ENCODE results near the gene NAA16. TPM values are rescaled to one million over a fixed set of nuclear protein-coding genes. Genes with fewer than 3 reads are reported as not detected.
A peak's percentile ranks its signal among the peaks of the same experiment; 100 is the strongest.
"Not testable (repeated sequence)": the region's sequence is repeated elsewhere in the genome, so short reads cannot be mapped to it uniquely, and the experiment has no call there.

Gene NAA16
- total RNA-seq (2014; rRNA removed; shearing (Covaris generic)), result 4.7 and 7.5 TPM in 2 replicates

GRCh38 chr13:41310963-41311405, at the start of gene NAA16:
Gene NAA16, plus strand, starts transcription at chr13:41311267. Its CDS starts 262 bp downstream, at chr13:41311529.
- peak; percentile 91 for DNase-seq (ENCODE audit: low read depth)

DNA sequence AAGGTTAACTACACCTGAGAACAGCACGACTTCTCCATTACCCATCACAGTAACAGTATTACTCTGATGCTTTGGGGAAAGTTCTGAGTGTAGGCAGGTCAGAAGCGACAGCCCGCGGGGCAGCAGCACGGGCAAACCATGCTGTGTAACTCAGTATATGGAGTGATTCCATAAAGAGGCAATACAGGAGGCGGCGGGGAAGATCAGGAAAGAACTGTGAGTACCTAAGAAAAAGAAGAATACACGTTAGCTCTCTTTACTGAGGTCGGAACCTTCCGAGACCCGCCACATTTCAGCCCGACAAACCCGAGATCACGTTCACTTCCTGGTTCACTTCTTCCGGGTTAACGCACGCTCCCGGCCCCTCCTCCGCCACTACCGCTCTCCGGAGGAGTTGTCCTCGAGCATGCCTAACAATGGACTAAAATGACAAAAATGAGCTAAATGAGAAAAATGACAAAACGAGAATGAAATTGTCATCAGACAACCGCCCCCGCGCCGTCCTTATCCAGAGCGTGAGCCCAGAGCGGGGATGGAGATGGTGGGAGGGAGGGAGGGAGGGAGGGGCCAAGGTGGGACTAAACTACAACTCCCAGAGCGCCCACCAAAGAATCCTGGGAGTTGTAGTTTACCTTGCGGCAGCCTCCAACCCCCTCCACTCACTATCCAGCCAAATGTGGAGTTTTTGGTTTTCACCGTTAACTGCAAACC, 47.7 kb upstream of the NAA16 start, which contains the start of gene MTRF1:
TSS of gene MTRF1 (minus strand) at position 316 of the 711 bp plus-strand sequence. CDS start 2,669 bp downstream, outside the sequence.
- DNase-seq (ENCODE audit: low read depth), result peak; percentile 76

DNA sequence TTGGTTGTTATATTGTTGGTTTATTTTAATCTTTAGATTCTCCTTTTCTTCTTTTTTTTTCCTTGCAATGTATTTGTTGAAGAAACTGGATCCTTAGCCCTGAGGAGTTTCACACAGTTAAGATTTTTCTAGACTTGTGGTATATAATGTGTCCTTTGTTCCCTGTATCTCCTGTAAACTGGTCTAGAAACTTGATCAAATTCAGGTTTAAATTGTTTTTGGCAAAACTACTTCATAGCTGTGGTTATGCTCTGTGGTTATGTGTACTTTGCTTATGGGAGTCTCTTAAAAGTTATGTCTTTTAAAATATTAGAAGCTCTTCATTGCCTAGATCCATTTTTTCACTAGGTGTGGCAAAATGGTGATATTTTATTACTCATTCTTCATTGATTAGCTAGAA, 44.0 kb upstream of the NAA16 start:
- peak; percentile 42 for DNase-seq (ENCODE audit: low read depth)

DNA sequence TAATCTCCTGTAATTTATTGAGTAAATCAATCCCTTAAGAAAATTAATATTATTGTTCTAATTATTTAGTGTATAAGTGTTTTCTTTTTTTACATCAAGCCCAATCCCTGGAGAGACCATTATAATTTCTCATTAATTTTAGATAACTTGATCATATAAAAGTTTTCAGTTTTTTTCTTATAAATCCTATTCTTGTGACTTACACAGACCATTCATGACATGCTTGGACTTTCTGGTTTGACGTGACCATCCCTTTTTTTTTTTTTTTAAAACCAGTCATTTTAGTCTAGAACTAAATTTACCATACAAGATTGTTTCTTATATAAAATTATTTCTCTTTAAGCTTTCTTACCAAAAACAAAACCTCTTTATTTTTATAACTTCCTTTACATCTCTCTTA, 42.3 kb upstream of the NAA16 start:
- peak; percentile 51 for DNase-seq (ENCODE audit: low read depth)

DNA sequence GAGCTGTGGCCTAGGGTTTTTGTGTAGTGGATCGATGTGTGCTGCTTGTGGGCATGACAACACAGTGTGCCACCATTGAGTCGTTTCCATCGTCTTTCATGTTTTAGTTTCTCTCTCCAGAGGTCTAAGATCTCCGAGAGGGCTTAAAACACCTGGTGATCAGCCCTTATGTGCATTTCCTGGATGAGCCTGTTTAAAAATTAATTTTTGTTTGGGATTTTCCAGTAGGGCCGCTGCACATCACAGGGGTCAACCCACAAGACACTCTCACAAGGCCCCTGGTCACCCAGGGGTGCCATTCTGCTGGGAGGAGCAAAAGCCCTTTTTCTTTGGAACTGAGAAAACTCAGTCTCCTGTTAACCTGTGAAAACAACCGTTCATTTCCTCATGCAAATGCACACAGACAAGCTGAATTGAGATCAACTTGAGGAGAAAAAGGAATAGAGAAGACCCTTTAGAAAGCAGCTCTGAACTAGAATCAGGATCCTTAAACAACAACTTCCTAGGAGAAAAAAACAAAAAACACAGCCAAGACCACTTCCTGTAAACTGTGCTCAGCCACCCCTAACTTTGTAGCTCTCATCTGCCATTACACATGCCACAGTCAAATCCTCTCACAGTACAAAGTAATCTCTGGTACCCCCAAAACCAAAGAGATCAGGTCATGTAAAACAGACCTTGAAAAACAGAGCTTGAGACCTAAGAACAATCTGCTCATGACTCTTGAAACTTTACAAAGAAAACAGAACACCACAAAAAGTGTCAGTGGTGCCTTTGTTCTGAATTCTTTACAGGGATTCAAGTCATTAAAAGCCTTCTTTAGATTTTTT, 39.4 kb upstream of the NAA16 start:
- DNase-seq (ENCODE audit: low read depth), result no peak

DNA sequence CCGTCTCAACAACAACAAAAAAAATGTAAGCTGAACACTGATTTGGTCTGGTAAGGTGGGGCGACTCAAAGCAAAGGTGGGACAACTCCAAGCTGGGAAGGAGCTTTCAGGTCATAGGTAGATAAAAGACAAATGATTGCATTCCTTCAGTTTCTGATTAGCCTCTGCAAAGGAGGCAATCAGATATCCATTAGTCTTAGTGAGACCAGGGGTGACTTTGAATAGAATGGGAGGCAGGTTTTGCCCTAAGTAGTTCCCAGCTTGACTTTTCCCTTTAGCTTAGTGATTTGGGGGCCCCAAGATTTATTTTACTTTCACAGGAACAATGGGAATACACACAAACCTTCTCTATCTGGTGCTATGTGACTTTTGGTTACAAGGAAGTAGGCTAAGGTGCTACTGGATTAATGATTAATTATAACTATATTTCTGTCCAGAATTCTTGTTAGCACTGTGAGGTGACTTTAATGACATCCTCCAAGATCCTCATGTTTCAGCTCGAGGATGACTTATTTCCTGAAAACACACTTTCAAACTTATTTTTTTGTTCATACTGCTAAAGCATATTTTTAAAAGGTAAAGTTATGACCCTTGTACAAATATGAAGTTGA, 37.1 kb upstream of the NAA16 start:
- DNase-seq (ENCODE audit: low read depth), result no peak

GRCh38 chr13:41274881-41275280, 36.2 kb upstream of the NAA16 start:
- DNase-seq (ENCODE audit: low read depth), result no peak

GRCh38 chr13:41276824-41277223, 34.2 kb upstream of the NAA16 start:
- DNase-seq (ENCODE audit: low read depth), result no peak

DNA sequence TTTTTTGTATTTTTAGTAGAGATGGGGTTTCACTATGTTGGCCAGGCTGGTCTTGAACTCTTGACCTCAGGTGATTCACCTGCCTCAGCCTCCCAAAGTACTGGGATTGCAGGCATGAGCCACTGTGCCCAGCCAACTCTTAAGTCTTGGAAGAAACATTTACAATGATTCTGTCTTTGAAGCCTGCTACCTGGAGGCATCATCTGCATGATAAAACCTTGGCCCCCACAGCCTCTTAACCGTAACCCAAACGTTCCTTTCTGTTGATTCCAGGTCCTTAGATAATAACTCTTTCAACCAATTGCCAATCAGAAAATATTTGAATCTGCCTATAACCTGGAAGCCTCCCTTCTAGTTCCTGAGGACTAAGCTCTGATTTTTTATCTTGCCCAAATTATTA, 31.9 kb upstream of the NAA16 start:
- not testable (repeated sequence) for DNase-seq (ENCODE audit: low read depth)

- peak; percentile 43 for DNase-seq (ENCODE audit: low read depth)
These were observed 28.9 kb upstream of the NAA16 start for GRCh38 chr13:41282129-41282571.

- peak; percentile 89 for DNase-seq (ENCODE audit: low read depth)
These were observed 26.4 kb upstream of the NAA16 start for GRCh38 chr13:41284512-41285288.

DNA sequence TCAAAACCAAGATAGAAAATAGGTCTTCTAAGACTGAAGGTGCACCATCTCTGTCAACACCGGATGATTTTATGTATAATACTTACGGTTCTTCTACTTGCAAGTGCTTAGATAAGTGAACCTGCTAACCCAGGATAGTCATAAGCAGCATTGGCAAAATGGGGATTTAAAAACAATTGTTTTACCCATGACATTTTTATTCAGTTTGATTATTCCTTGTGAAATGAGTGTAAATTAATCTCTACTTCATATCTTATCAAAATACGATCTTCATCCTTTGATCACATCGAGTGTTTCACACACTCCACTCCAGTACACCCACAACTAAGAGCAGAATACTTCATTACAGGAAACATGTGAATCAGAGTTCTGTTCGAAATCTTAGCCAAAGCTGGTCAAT, 24.7 kb upstream of the NAA16 start:
- no peak for DNase-seq (ENCODE audit: low read depth)

DNA sequence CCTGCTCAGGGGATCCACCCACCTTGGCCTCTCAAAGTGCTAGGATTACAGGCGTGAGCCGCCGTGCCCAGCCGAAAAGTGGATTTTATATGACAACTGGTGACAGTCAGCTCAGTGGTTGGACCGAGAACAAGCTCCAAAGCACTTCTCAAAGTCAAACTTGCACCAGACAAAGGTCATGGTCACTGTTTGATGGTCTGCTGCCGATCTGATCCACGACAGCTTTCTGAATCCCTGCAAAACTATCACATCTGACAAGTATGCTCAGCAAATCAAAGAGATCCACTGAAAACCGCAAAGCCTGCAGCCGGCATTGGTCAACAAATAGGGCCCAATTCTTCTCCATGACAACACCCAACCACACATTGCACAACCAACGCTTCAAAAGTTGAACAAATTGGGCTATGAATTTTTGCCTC, 21.6 kb upstream of the NAA16 start:
- DNase-seq (ENCODE audit: low read depth), result no peak

GRCh38 chr13:41291246-41291645, 19.8 kb upstream of the NAA16 start:
- no peak for DNase-seq (ENCODE audit: low read depth)

GRCh38 chr13:41293272-41293671, 17.8 kb upstream of the NAA16 start:
- DNase-seq (ENCODE audit: low read depth), result no peak

DNA sequence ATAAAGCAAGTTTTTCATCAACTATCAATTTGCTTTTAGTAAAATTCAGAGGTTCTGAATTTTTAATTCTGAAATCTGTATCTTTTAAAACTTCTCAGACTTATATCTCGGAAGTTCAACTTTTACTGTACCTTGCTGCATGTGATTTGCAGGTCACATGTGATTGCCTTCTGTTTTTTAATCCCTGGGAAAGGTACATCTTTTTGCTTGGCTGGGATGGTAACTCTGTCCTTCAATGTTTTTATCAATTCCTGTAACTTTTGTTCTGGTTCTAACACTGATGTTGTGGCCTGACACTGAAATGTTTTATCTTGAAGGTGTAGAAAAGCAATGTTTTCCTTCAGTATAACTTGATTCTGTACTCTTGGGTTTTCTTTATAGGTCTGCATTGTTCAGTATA, 16.2 kb upstream of the NAA16 start:
- DNase-seq (ENCODE audit: low read depth), result no peak

DNA sequence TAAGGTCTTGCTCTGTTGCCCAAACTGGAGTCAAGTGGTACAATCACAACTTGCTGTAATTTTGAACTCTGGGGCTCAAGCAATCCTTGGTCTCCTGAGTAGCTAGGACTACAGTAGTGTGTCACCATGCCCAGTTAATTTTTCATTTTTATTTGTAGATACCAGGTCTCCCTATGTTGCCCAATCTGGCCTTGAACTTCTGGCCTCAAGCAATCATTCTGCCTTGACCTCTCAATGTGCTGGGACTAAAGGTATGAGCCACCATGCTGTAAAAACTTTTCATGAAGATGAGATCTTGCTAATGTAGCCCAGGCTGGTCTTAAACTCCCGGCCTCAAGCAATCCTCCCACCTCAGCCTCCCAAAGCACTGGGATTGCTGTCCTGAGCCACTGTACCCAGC, 15.1 kb upstream of the NAA16 start:
- no peak for DNase-seq (ENCODE audit: low read depth)

DNA sequence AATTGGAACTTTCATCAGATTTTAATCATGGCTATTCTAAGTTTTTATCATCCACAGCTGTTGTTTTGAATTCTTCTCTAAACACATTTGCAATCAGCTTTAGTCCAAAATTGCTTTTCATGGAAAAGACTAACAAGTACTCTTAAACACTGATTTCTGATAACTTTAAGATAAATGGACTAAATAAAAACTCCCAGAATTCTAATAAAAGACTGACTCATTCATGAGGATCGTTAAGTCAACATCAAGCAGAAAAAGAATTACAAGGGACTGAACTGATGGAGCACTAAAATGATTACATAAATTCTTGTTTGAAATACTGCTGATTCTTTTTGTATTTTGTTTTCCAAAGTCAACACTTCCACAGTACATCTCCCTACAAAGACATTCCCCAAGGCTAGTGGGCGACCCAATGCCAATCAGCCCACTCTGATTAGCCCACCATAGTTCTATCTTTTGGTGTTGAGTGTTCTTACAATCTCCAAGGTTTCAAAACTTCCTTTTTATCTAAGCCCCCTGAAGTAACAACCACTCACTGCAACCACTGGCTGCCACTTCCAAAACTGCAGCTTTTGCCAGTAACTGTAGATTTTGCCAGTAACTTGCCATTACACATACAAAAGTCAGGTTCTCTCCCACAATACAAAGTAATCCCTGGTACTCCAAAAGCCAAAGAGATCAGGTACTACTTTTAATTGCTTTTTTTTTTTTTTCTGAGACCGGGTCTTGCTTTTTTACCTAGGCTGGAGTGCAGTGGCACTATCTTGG, 14.0 kb upstream of the NAA16 start:
- peak; percentile 20 for DNase-seq (ENCODE audit: low read depth)

- no peak for DNase-seq (ENCODE audit: low read depth)
These were observed 11.6 kb upstream of the NAA16 start for GRCh38 chr13:41299316-41300094.

DNA sequence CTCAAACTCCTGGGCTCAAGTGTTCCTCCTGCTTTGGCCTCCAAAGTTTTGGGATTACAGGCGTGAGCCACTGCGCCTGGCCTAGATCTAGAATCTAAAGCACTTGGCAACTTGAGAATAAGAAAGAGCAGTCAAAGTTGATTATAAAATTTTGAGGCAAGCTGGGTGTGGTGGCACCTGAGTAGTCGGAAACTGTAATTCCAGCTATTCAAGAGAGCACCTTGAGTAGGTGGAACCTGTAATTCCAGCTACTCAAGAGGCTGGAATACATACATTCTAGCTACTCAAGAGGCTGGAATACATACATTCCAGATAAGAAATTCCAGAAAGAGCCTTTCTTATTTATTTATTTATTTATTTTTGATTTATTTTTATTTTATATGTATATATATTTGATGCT, 8.3 kb upstream of the NAA16 start:
- DNase-seq (ENCODE audit: low read depth), result no peak

Data from M059J (cell line).